Measurements from ENCODE around the gene NRG2.

The NRG2 gene

GRCh38 chr5:139926797-139927503 lies 116.1 kb downstream of the NRG2 start:
- no peak for DNase-seq

GRCh38 chr5:139925650-139926640 lies 117.2 kb downstream of the NRG2 start:
- no peak for DNase-seq

GRCh38 chr5:139925216-139925562 lies 117.9 kb downstream of the NRG2 start:
- no peak for DNase-seq

GRCh38 chr5:139924294-139925215 lies 118.5 kb downstream of the NRG2 start:
- DNase-seq = no peak

- DNase-seq = no peak
Observed at GRCh38 chr5:139919308-139919707, 123.8 kb downstream of the NRG2 start.

- no peak for DNase-seq
Observed at GRCh38 chr5:139915834-139916233, 127.3 kb downstream of the NRG2 start.

GRCh38 chr5:139915266-139915665 lies 127.8 kb downstream of the NRG2 start:
- no peak for DNase-seq

GRCh38 chr5:139914218-139914807 lies 128.8 kb downstream of the NRG2 start:
- no peak for DNase-seq

GRCh38 chr5:139912804-139913203 lies 130.3 kb downstream of the NRG2 start:
- no peak for DNase-seq

- no peak for DNase-seq
Observed at GRCh38 chr5:139912158-139912557, 130.9 kb downstream of the NRG2 start.

GRCh38 chr5:139911425-139912120 lies 131.5 kb downstream of the NRG2 start:
- no peak for DNase-seq

- DNase-seq = no peak
Observed at GRCh38 chr5:139910901-139911300, 132.2 kb downstream of the NRG2 start.

- DNase-seq = no peak
Observed at GRCh38 chr5:139910036-139910435, 133.1 kb downstream of the NRG2 start.

- no peak for DNase-seq
Observed at GRCh38 chr5:139908749-139909148, 134.3 kb downstream of the NRG2 start.

GRCh38 chr5:139906661-139907060 lies 136.4 kb downstream of the NRG2 start:
- no peak for DNase-seq

GRCh38 chr5:139904816-139905661 lies 138.1 kb downstream of the NRG2 start:
- DNase-seq = no peak

GRCh38 chr5:139904566-139904815 lies 138.6 kb downstream of the NRG2 start:
- no peak for DNase-seq

- DNase-seq = no peak
Observed at GRCh38 chr5:139903795-139904565, 139.1 kb downstream of the NRG2 start.

GRCh38 chr5:139903450-139903794 lies 139.7 kb downstream of the NRG2 start:
- DNase-seq = no peak

- no peak for DNase-seq
Observed at GRCh38 chr5:139901986-139902385, 141.1 kb downstream of the NRG2 start.

GRCh38 chr5:139901251-139901575 lies 141.9 kb downstream of the NRG2 start:
- no peak for DNase-seq
